ENCODE data around the gene FBXL17.

FBXL17 gene

DNA sequence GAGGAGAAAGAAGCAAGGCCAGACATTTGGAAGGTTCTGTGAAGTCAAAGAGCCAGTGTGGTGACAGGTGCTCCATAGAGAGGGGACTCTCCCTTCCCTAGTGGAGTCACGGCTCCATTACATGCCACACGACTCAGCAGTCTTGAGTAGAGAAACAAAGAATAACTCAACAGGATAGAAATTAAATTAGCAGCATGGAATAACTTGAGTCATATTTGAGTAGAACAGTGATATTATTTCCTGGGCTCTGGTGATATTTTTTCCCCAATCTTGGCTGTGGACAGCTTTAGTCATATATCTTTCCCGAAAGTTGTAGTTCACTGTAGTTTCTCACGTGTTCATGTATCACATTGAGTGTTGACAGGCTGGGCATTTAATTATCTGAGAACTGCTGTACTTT lies 561.5 kb downstream of the FBXL17 start:
- no peaks in the 10 kb centered on the region for H3K36me3 ChIP-seq (ENCODE audit: control insufficient read depth, insufficient read depth, low read length)
- no peak overlapping the region for H3K4me3 ChIP-seq (ENCODE audit: low read depth, low read length)
- H3K27me3 ChIP-seq (ENCODE audit: control insufficient read depth, insufficient read depth, low read length): no peaks in the 10 kb centered on the region
- no peak overlapping the region for H3K9ac ChIP-seq (ENCODE audit: low read length)
- peaks cover 13% of the 10 kb centered on the region; the same call in 1 of the 2 replicates for H3K4me1 ChIP-seq (ENCODE audit: control insufficient read depth, insufficient read depth, low read length)
- no peaks in the 10 kb centered on the region; the same call in 1 of the 2 replicates for H3K9me3 ChIP-seq (ENCODE audit: control insufficient read depth, insufficient read depth, low read depth, low read length)
- no peak overlapping the region for H3K27ac ChIP-seq (ENCODE audit: low read depth, low read length)

DNA sequence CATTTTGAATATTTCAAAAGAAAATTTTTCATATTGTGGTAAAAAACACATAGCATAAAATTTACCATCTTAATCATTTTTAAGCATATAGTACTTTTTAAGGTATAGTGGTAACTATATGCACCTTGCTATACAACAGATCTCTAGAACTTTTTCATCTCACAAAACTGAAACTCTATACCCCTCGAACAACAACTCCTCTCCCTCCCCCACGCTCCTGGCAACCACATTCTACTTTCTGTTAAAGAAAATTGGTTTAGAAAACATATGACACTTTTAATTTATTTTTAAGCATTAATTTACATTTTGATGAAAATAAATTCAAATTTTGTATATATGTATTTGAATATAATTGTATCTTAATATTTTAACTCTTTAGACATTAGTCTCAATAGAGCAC lies 563.9 kb downstream of the FBXL17 start:
- Histone ChIP-seq H3K27me3 (ENCODE audit: control insufficient read depth, insufficient read depth, low read length) (no peaks in the 10 kb centered on the region), H3K4me1 (ENCODE audit: control insufficient read depth, insufficient read depth, low read length) (peaks cover 8% of the 10 kb centered on the region; the same call in 1 of the 2 replicates), H3K36me3 (ENCODE audit: control insufficient read depth, insufficient read depth, low read length) (no peaks in the 10 kb centered on the region), H3K4me3 (ENCODE audit: low read depth, low read length) (no peak overlapping the region), H3K27ac (ENCODE audit: low read depth, low read length) (no peak overlapping the region), H3K9me3 (ENCODE audit: control insufficient read depth, insufficient read depth, low read depth, low read length) (no peaks in the 10 kb centered on the region; the same call in 1 of the 2 replicates), H3K9ac (ENCODE audit: low read length) (no peak overlapping the region)

DNA sequence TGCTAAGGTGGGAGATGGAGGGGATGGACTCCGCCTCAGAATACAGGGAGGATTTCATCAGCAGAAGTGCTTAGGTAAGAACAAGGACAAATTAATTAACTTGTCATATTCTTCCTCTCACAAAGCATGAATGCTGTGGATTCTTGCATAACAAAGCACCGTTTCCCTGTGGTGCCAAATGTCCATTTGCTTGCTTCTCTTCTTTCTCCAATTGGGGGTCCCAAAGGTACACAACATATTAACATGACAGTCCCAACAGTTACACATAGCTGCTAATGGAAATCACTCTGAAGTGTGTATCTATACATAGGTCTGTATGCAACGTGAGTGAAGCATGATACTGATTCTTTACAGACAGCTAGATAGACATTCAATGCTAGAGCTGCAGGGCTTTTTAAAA lies 564.5 kb downstream of the FBXL17 start:
- no peaks in the 10 kb centered on the region for H3K36me3 ChIP-seq (ENCODE audit: control insufficient read depth, insufficient read depth, low read length)
- H3K4me3 ChIP-seq (ENCODE audit: low read depth, low read length): no peak overlapping the region
- no peak overlapping the region for H3K9ac ChIP-seq (ENCODE audit: low read length)
- no peaks in the 10 kb centered on the region for H3K27me3 ChIP-seq (ENCODE audit: control insufficient read depth, insufficient read depth, low read length)
- no peaks in the 10 kb centered on the region; the same call in 1 of the 2 replicates for H3K9me3 ChIP-seq (ENCODE audit: control insufficient read depth, insufficient read depth, low read depth, low read length)
- no peak overlapping the region for H3K27ac ChIP-seq (ENCODE audit: low read depth, low read length)
- peaks cover 8% of the 10 kb centered on the region; the same call in 1 of the 2 replicates for H3K4me1 ChIP-seq (ENCODE audit: control insufficient read depth, insufficient read depth, low read length)

DNA sequence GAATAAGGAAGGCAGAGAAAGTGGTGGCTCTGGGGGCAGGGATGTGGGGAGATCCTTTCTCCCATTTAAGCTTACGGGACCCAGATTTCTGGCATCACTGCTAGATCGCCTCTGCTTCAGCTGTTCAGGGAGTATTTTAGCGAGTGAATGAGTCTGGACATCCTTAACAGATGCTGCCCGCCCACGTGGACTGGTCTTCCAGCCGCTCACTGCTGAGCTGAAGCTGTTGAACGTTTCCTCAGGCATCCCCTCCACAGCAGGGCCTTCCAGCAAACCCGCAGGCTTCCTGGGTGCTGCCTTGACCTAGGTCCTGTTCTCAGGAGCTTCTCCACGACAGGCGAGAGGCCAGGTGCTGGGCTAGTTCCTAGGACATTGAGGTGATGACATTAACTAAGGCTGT lies 566.8 kb downstream of the FBXL17 start:
- H3K36me3 ChIP-seq (ENCODE audit: control insufficient read depth, insufficient read depth, low read length): no peaks in the 10 kb centered on the region
- no peak overlapping the region for H3K9ac ChIP-seq (ENCODE audit: low read length)
- no peak overlapping the region for H3K27ac ChIP-seq (ENCODE audit: low read depth, low read length)
- H3K27me3 ChIP-seq (ENCODE audit: control insufficient read depth, insufficient read depth, low read length): no peaks in the 10 kb centered on the region
- H3K4me1 ChIP-seq (ENCODE audit: control insufficient read depth, insufficient read depth, low read length): peaks cover 15% of the 10 kb centered on the region; the same call in 1 of the 2 replicates
- no peak overlapping the region for H3K4me3 ChIP-seq (ENCODE audit: low read depth, low read length)
- H3K9me3 ChIP-seq (ENCODE audit: control insufficient read depth, insufficient read depth, low read depth, low read length): no peaks in the 10 kb centered on the region

DNA sequence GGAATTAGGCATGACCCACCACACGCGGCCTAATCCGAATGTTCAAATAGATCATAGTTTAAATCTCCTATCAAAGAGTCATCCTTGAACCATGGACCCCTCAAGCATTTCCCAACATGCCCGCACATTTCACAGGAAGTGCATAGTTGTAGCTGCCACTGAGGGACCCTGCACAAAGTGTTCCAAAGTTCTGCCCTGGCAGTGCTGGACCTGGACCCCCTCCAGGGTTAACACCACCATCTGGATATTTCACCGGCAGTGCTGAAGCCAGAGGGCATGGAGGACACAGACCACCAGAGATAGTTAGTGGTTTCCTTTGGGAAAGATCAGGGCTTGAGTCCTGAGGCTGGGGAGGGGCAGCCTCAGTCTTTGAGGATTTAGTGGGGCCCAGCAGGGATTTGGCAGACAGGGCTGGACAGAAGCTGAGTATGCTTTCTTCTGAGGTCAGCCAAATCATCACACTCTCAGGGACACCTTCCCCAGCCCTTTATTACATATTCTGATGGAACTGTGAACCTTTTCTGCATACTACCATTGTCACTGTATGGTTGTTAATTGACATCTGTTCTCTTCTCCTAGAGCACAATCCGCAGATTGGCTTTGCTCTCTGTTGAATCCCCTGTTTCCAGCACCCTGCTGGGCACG lies 567.6 kb downstream of the FBXL17 start:
- Histone ChIP-seq H3K27me3 (ENCODE audit: control insufficient read depth, insufficient read depth, low read length) (no peaks in the 10 kb centered on the region), H3K9ac (ENCODE audit: low read length) (no peak overlapping the region)

DNA sequence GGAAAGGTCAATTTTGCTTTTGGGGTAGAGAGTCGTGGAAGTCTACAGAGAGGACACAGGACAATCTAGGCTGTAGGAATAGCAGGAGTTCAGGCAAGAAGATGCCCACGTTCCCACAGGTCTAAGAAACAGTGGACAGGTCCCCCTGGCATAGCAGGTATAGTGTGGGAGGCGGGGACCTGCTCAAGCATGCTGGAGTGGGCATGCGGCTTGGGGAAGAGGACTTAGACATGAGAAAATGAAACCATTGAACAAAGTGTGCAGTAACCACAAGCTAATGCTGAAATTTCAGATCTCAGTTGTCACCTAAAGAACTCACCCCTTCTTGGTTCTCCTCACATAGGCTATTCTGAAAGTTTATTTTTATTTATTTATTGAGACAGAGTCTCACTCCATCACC lies 568.3 kb downstream of the FBXL17 start:
- no peak overlapping the region for H3K4me3 ChIP-seq (ENCODE audit: low read depth, low read length)
- H3K27ac ChIP-seq (ENCODE audit: low read depth, low read length): no peak overlapping the region
- no peaks in the 10 kb centered on the region for H3K9me3 ChIP-seq (ENCODE audit: control insufficient read depth, insufficient read depth, low read depth, low read length)
- H3K9ac ChIP-seq (ENCODE audit: low read length): no peak overlapping the region
- no peaks in the 10 kb centered on the region for H3K27me3 ChIP-seq (ENCODE audit: control insufficient read depth, insufficient read depth, low read length)
- H3K36me3 ChIP-seq (ENCODE audit: control insufficient read depth, insufficient read depth, low read length): no peaks in the 10 kb centered on the region
- peaks cover 31% of the 10 kb centered on the region for H3K4me1 ChIP-seq (ENCODE audit: control insufficient read depth, insufficient read depth, low read length)

More for the DNA sequence above, 567.6 kb downstream of the FBXL17 start:
- Histone ChIP-seq H3K27ac (ENCODE audit: low read depth, low read length) (no peak overlapping the region), H3K4me1 (ENCODE audit: control insufficient read depth, insufficient read depth, low read length) (peaks cover 23% of the 10 kb centered on the region), H3K9me3 (ENCODE audit: control insufficient read depth, insufficient read depth, low read depth, low read length) (no peaks in the 10 kb centered on the region), H3K36me3 (ENCODE audit: control insufficient read depth, insufficient read depth, low read length) (no peaks in the 10 kb centered on the region), H3K4me3 (ENCODE audit: low read depth, low read length) (no peak overlapping the region)

DNA sequence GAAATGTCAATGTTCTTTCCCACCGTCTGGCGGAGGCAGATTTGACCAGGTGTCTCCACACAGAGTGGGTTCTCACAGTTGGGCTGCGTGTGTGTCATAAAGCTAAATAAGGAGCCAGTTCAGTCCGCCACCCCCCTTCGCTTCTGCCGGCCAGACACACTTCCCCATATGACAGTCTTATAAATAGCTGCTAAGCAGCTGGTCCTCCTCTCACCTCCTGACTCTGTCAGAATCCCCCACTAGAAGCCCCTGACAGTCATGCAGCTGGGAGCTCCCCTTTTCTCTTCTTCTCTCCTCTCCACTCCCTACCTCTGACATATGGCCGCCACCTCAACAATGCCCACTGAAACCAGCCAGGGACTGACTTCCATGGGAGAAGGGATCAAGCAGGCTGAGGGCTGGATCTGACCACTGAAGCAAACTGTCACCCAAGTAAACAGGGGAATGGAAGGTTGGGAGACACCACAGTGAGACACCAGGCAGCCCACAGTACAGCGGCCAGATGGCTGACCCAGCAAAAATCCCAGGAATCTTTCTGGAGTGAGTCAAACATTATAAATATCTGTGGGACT lies 569.2 kb downstream of the FBXL17 start:
- H3K27me3 ChIP-seq (ENCODE audit: control insufficient read depth, insufficient read depth, low read length): no peaks in the 10 kb centered on the region
- H3K27ac ChIP-seq (ENCODE audit: low read depth, low read length): no peak overlapping the region
- H3K4me3 ChIP-seq (ENCODE audit: low read depth, low read length): no peak overlapping the region
- H3K9ac ChIP-seq (ENCODE audit: low read length): no peak overlapping the region
- peaks cover 40% of the 10 kb centered on the region for H3K4me1 ChIP-seq (ENCODE audit: control insufficient read depth, insufficient read depth, low read length)
- H3K9me3 ChIP-seq (ENCODE audit: control insufficient read depth, insufficient read depth, low read depth, low read length): no peaks in the 10 kb centered on the region
- H3K36me3 ChIP-seq (ENCODE audit: control insufficient read depth, insufficient read depth, low read length): no peaks in the 10 kb centered on the region

DNA sequence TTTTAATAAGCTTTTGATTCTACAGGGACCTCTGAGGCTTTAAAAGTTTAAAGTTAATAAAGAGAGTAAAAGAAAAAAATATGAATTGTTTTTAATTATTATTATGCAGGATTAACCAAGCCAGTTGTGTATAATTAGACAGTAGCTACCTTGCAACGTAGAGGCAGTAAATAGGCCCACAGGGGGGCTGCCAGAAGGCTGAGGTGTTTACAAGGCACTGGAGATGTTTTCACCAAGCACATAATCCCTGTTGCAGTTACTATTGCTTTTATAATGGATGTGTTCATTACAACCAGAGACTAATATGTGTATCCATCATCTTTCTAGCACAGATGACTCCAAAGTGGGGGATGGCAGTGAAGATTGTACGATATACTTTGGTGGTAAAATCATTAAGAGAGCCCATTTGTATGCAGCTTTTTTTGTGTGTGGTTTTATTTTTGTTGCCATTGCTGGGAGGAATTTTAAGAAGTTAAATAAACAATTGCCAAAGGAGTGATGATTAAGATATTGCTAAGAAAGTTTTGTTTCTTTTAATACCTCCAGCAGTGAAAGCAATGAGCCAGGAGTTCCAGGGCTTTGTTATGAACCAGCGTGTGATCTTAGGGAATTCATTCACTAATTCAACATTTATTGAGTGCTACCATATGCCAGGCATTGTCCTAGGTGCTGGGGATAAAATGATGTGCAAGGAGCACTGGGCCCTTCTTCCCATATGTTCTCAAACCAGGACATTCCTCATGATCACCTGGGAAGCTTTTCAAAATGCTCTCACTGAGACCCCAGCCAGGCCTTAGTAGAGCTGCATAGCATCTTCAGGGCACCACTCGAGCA lies 572.5 kb downstream of the FBXL17 start:
- peak overlapping the region; percentile 7; the same call in 1 of the 2 replicates for H3K4me3 ChIP-seq (ENCODE audit: low read depth, low read length)
- no peaks in the 10 kb centered on the region for H3K36me3 ChIP-seq (ENCODE audit: control insufficient read depth, insufficient read depth, low read length)
- no peak overlapping the region for H3K9ac ChIP-seq (ENCODE audit: low read length)
- H3K27me3 ChIP-seq (ENCODE audit: control insufficient read depth, insufficient read depth, low read length): no peaks in the 10 kb centered on the region
- no peaks in the 10 kb centered on the region for H3K9me3 ChIP-seq (ENCODE audit: control insufficient read depth, insufficient read depth, low read depth, low read length)
- H3K27ac ChIP-seq (ENCODE audit: low read depth, low read length): 0 out of 2 replicates have a peak overlapping the region, but pooled peaks have one; percentile 39
- H3K4me1 ChIP-seq (ENCODE audit: control insufficient read depth, insufficient read depth, low read length): peaks cover 60% of the 10 kb centered on the region
